Eye (tissue), 1 donor: ENCODE data around the gene TBL1XR1.

Source experiments
- DNase-seq: peaks from one replicate; pipeline ENCODE4 v3.0.0-alpha.2; 2015

The TBL1XR1 gene

GRCh38 chr3:177137774-177138705 lies 59.2 kb downstream of the TBL1XR1 start:
- no peak for DNase-seq

GRCh38 chr3:177136741-177137140 lies 60.5 kb downstream of the TBL1XR1 start:
- no peak for DNase-seq

GRCh38 chr3:177135841-177136492 lies 61.3 kb downstream of the TBL1XR1 start:
- no peak for DNase-seq

- no peak for DNase-seq
These were observed 62.5 kb downstream of the TBL1XR1 start for GRCh38 chr3:177134816-177135210.

- peak; percentile 37 for DNase-seq
These were observed 63.1 kb downstream of the TBL1XR1 start for GRCh38 chr3:177133860-177134815.

- DNase-seq: peak; percentile 63
These were observed 65.2 kb downstream of the TBL1XR1 start for GRCh38 chr3:177131927-177132636.

- no peak for DNase-seq
These were observed 70.3 kb downstream of the TBL1XR1 start for GRCh38 chr3:177127008-177127407.

GRCh38 chr3:177126015-177126773 lies 71.1 kb downstream of the TBL1XR1 start:
- no peak for DNase-seq

GRCh38 chr3:177124882-177125281 lies 72.4 kb downstream of the TBL1XR1 start:
- DNase-seq: no peak

- no peak for DNase-seq
These were observed 73.5 kb downstream of the TBL1XR1 start for GRCh38 chr3:177123822-177124221.

GRCh38 chr3:177122183-177122856 lies 75.0 kb downstream of the TBL1XR1 start:
- DNase-seq: no peak

- no peak for DNase-seq
These were observed 77.5 kb downstream of the TBL1XR1 start for GRCh38 chr3:177119829-177120228.

GRCh38 chr3:177114253-177114652 lies 83.0 kb downstream of the TBL1XR1 start:
- no peak for DNase-seq

GRCh38 chr3:177111541-177111949 lies 85.7 kb downstream of the TBL1XR1 start:
- DNase-seq: no peak

GRCh38 chr3:177110895-177111294 lies 86.4 kb downstream of the TBL1XR1 start:
- no peak for DNase-seq

GRCh38 chr3:177110386-177110785 lies 86.9 kb downstream of the TBL1XR1 start:
- DNase-seq: no peak

- no peak for DNase-seq
These were observed 87.5 kb downstream of the TBL1XR1 start for GRCh38 chr3:177109688-177110330.

GRCh38 chr3:177108648-177109047 lies 88.6 kb downstream of the TBL1XR1 start:
- no peak for DNase-seq

- DNase-seq: no peak
These were observed 89.6 kb downstream of the TBL1XR1 start for GRCh38 chr3:177107461-177108239.

- DNase-seq: no peak
These were observed 90.7 kb downstream of the TBL1XR1 start for GRCh38 chr3:177106594-177106993.
